22Rv1 (cell line): ENCODE data around the gene TACR2.
A peak's percentile ranks its signal among the peaks of the same experiment; 100 is the strongest.

ENCODE experiments used
- H3K27ac ChIP-seq: fragments of 450-650 bp; 2 replicates; pipeline ENCODE4 v1.5.1; 2017
- CTCF ChIP-seq: fragments of 450-650 bp; IDR thresholded peaks from 2 replicates; pipeline ENCODE4 v1.5.1; 2017; ENCODE audit warnings: mild to moderate bottlenecking
- ZFX ChIP-seq: fragments of 450-650 bp; IDR thresholded peaks from 2 replicates; pipeline ENCODE4 v1.6.1; 2017; ENCODE audit warnings: antibody characterized with exemption, borderline replicate concordance

TACR2 gene

GRCh38 chr10:69406816-69407580, 9.7 kb downstream of the TACR2 start:
- no peak overlapping the region for H3K27ac ChIP-seq

GRCh38 chr10:69406302-69406811, 10.4 kb downstream of the TACR2 start:
- no peak overlapping the region for H3K27ac ChIP-seq
- TF ChIP-seq CTCF (no peak), ZFX (no peak)

More at GRCh38 chr10:69406816-69407580, 9.7 kb downstream of the TACR2 start:
- TF ChIP-seq ZFX, result no peak
- no peak for TF ChIP-seq CTCF

GRCh38 chr10:69405221-69405620, 11.5 kb downstream of the TACR2 start:
- H3K27ac ChIP-seq, result peak overlapping the region; percentile 22; the same call in 1 of the 2 replicates
- TF ChIP-seq ZFX, result no peak
- TF ChIP-seq CTCF, result no peak

- H3K27ac ChIP-seq, result peak overlapping the region; percentile 22; the same call in 1 of the 2 replicates
- TF ChIP-seq CTCF (no peak), ZFX (no peak)
Measured at GRCh38 chr10:69404786-69405185, 11.9 kb downstream of the TACR2 start.

GRCh38 chr10:69403519-69403918, 13.2 kb downstream of the TACR2 start:
- H3K27ac ChIP-seq, result no peak overlapping the region

GRCh38 chr10:69403066-69403465, 13.7 kb downstream of the TACR2 start:
- TF ChIP-seq CTCF (no peak), ZFX (no peak)
- H3K27ac ChIP-seq, result no peak overlapping the region

More at GRCh38 chr10:69403519-69403918, 13.2 kb downstream of the TACR2 start:
- TF ChIP-seq ZFX, result no peak
- no peak for TF ChIP-seq CTCF

GRCh38 chr10:69402386-69402785, 14.3 kb downstream of the TACR2 start:
- no peak overlapping the region for H3K27ac ChIP-seq
- TF ChIP-seq ZFX (no peak), CTCF (no peak)
